Natural killer cell (primary cell): Measurements from ENCODE around the gene RUFY4. TPM values are rescaled to one million over a fixed set of nuclear protein-coding genes. Genes with fewer than 3 reads are reported as not detected.
"Not testable (repeated sequence)": the region's sequence is repeated elsewhere in the genome, so short reads cannot be mapped to it uniquely, and the experiment has no call there.

Experiments
- ATAC-seq, 3 donors: fragments of 150-1000 bp in 2 of 3; fragments of 200-7000 bp in 1 of 3; cut with Tn5 transposase; 1 replicate in 1 of 3; 2 replicates in 2 of 3; pipeline ENCODE4 v1.10.0; 2021; ENCODE audit warnings: mild to moderate bottlenecking in 2 of 3, moderate library complexity in 2 of 3
- DNase-seq, 2 donors: peaks; one replicate each; pipeline versions ENCODE4 v3.0.0 to v3.0.0-alpha.2; 2013 to 2021; ENCODE audit warnings: mixed read lengths in 1 of 2
- H3K27ac ChIP-seq: one replicate; pipeline ENCODE4 v1.5.1; 2013; ENCODE audit warnings: mild to moderate bottlenecking, low read length
- H3K27me3 ChIP-seq: one replicate; pipeline ENCODE4 v1.6.1; 2013; ENCODE audit warnings: low read length; ENCODE audit not compliant: control insufficient read depth, insufficient read depth
- H3K36me3 ChIP-seq: one replicate; pipeline ENCODE4 v1.6.1; 2013; ENCODE audit warnings: low read length; ENCODE audit not compliant: control insufficient read depth, insufficient read depth
- H3K4me1 ChIP-seq: one replicate; pipeline ENCODE4 v1.6.1; 2013; ENCODE audit warnings: low read length; ENCODE audit not compliant: control insufficient read depth, insufficient read depth
- H3K4me3 ChIP-seq: one replicate; pipeline ENCODE4 v1.5.1; 2013; ENCODE audit warnings: low read length
- H3K9me3 ChIP-seq: one replicate; pipeline ENCODE4 v1.6.1; 2013; ENCODE audit warnings: low read length; ENCODE audit not compliant: control insufficient read depth, insufficient read depth
- H3K27ac Mint-ChIP-seq, 2 donors: one replicate each; pipeline ENCODE4 v1.8.0; 2022; ENCODE audit warnings: mild to moderate bottlenecking in 2 of 2, mixed read lengths in 2 of 2, moderate library complexity in 1 of 2
- H3K27me3 Mint-ChIP-seq, 2 donors: one replicate each; pipeline ENCODE4 v1.8.0; 2022; ENCODE audit warnings: low read depth in 2 of 2, mixed read lengths in 2 of 2
- H3K36me3 Mint-ChIP-seq: one replicate; pipeline ENCODE4 v1.8.0; 2022; ENCODE audit warnings: mixed read lengths
- H3K4me1 Mint-ChIP-seq, 2 donors: one replicate each; pipeline ENCODE4 v1.8.0; 2022; ENCODE audit warnings: mixed read lengths in 2 of 2
- H3K4me3 Mint-ChIP-seq: one replicate; pipeline ENCODE4 v1.8.0; 2022; ENCODE audit warnings: mild to moderate bottlenecking, moderate library complexity, mixed read lengths
- H3K9me3 Mint-ChIP-seq, 2 donors: one replicate each; pipeline ENCODE4 v1.8.0; 2022; ENCODE audit warnings: mixed read lengths in 2 of 2
- WGBS: methylation state at CpG from one replicate; pipeline ENCODE4 v1.1.7; 2013; ENCODE audit warnings: missing lambda C conversion rate; ENCODE audit not compliant: insufficient coverage; 5-methylcytosine and 5-hydroxymethylcytosine counted together
- intact Hi-C: fragments of 100-400 bp; cut with micrococcal nuclease; formaldehyde crosslinking; loops from one replicate; pipeline ENCODE4 v1.14.2; 2022
- total RNA-seq, 4 donors: library from RNA; stranded (reverse); fragments of 120-200 nt in 1 of 4; gene quantifications; one replicate each; pipeline versions ENCODE4 v1.2.3 to v1.2.4, GENCODE V29; 2013 to 2022
- TF ChIP-seq, protein P1 (sequence below): fragments of 200-600 bp; IDR thresholded peaks from one replicate; pipeline ENCODE4 v1.8.0; 2022; ENCODE audit warnings: antibody characterized with exemption

The RUFY4 gene, protein sequence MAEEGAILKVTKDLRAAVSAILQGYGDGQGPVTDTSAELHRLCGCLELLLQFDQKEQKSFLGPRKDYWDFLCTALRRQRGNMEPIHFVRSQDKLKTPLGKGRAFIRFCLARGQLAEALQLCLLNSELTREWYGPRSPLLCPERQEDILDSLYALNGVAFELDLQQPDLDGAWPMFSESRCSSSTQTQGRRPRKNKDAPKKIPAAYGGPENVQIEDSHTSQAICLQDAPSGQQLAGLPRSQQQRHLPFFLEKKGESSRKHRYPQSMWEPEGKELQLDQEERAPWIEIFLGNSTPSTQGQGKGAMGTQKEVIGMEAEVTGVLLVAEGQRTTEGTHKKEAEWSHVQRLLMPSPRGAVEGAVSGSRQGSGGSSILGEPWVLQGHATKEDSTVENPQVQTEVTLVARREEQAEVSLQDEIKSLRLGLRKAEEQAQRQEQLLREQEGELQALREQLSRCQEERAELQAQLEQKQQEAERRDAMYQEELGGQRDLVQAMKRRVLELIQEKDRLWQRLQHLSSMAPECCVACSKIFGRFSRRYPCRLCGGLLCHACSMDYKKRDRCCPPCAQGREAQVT
- total RNA-seq: 1 to 10 TPM in 2 of 3 donors, under 1 TPM in 1; 0.82 to 3.1 (median 1.8) TPM
- total RNA-seq (2013): 0.92 TPM

DNA sequence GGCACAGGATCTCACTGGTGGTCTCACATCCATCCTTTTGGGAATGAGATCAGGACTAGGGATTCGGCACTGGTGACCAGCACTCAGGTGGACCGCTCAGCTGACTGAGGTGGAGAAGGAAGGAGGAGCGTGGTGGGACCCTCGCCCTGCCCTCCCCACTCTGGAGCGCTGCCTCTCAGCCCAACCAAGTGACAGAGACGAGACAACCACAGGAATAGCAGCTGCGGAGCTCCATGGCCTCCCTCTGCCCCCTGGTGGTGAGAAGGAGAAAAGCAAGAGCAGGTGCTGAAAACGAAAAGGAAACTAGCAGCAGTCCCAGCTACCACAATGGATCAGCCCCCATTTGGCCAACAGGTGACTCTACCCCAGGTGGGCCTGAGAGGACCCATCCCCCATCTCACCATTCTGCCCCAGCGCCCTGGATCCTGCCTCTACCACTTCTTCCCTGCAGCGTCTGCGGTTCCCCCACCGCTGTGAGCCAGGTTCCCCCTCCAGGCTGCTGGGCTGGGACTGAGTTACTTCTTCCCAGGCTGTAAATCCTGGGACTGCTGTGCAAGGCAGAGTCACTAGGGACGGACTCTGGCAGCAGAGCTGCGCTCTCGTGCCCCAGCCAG, at the start of gene RUFY4:
TSS of gene RUFY4 (plus strand) at position 533 of the 614 bp plus-strand sequence. CDS start 1,353 bp downstream, outside the sequence.
- H3K4me3 Mint-ChIP-seq: peak within 1 kb of the TSS; percentile 67
- Histone ChIP-seq H3K4me1 (peaks cover 23% of the 10 kb centered on the region), H3K4me3 (peak within 1 kb of the TSS; percentile 14)
- not testable (repeated sequence) for H3K27ac ChIP-seq, H3K9me3 ChIP-seq, H3K27me3 ChIP-seq, H3K9me3 Mint-ChIP-seq, H3K36me3 ChIP-seq, H3K27me3 Mint-ChIP-seq, H3K36me3 Mint-ChIP-seq
- whole genome bisulfite sequencing: 2% methylated on average over 14 of the region's 15 CpGs
- DNase-seq (peak; percentile 62 to 90), ATAC-seq (peak; percentile 92 to 98 (median 95))
- peak within 1 kb of the TSS in 1 of 2 donors; percentile 51 for H3K27ac Mint-ChIP-seq
- TF ChIP-seq, protein P1, sequence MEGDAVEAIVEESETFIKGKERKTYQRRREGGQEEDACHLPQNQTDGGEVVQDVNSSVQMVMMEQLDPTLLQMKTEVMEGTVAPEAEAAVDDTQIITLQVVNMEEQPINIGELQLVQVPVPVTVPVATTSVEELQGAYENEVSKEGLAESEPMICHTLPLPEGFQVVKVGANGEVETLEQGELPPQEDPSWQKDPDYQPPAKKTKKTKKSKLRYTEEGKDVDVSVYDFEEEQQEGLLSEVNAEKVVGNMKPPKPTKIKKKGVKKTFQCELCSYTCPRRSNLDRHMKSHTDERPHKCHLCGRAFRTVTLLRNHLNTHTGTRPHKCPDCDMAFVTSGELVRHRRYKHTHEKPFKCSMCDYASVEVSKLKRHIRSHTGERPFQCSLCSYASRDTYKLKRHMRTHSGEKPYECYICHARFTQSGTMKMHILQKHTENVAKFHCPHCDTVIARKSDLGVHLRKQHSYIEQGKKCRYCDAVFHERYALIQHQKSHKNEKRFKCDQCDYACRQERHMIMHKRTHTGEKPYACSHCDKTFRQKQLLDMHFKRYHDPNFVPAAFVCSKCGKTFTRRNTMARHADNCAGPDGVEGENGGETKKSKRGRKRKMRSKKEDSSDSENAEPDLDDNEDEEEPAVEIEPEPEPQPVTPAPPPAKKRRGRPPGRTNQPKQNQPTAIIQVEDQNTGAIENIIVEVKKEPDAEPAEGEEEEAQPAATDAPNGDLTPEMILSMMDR: peak; percentile 78
- H3K4me1 Mint-ChIP-seq: peaks cover 8 to 27% of the 10 kb centered on the region in 2 donors
- intact Hi-C loops: loop anchor here (1.0 to 2.0 kb wide), 2 partner anchors 280 to 284 kb away; no protein-coding TSS in a partner anchor

DNA sequence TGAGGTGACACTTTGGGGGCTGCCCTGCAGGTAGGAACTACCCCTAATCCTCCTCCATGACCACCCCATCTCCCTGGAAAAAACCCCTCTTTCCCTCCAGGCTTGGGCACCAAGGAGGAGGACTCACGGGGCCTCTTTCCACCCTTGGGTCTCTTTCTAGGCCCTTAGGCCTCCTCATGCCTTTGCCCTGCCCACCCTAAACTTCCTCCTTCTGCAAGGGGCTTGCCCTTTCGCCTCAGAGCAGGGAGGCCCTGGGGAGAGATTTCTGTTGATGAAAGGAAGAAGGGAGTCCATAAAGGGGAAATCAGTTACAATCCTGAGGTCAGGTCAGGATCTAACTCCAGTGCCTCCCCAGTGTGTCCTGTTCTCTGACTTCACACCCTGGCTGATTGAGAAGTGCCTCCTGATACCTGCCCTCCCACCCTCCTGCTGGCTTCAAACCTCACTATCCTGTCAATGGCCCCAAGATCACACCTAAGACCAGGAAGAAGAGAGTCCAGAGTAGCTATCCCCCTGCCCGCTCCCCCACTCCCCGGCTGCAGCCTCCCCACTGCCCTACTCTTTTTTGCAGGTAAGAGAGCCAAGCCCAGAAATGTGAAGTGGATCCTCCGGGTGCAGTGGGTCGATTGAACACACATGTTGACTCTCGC, 49.5 kb upstream of the RUFY4 start:
- no peaks in the 10 kb centered on the region for H3K36me3 Mint-ChIP-seq
- Histone ChIP-seq H3K36me3 (no peaks in the 10 kb centered on the region), H3K4me3 (no peak overlapping the region), H3K9me3 (no peaks in the 10 kb centered on the region), H3K27ac (no peak overlapping the region), H3K27me3 (no peaks in the 10 kb centered on the region), H3K4me1 (peaks cover 4% of the 10 kb centered on the region)
- no peaks in the 10 kb centered on the region for H3K9me3 Mint-ChIP-seq
- intact Hi-C loops: no loop called here
- no peak overlapping the region for H3K27ac Mint-ChIP-seq
- ATAC-seq (no peak), DNase-seq (no peak)
- TF ChIP-seq, protein P1: no peak
- no peaks in the 10 kb centered on the region for H3K4me1 Mint-ChIP-seq
- H3K27me3 Mint-ChIP-seq: peaks cover 0 to 4% of the 10 kb centered on the region in 2 donors
- 60% methylated on average over 5 of the region's 7 CpGs for WGBS
- H3K4me3 Mint-ChIP-seq: no peak overlapping the region

DNA sequence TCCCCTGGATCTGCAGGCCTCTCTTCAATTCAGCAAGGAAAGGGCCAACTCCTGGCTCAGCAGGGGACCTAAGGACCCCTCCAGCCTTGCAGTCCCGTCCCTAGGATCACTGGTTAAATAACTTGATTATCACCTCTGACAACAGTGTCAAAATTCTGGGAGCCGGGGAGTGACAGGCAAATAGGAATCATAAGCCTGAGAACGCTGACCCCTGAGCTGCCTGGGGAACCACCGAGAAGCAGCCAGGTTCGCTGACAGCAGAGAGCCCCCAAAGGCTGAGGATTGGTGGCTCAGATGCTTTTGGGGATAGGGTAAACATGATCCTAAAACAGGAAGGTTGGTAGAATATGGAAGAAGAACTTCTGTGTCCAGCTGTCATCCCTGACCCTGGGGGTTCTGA, 48.8 kb upstream of the RUFY4 start:
- Mint-ChIP-seq H3K4me3 (no peak overlapping the region), H3K27ac (no peak overlapping the region), H3K36me3 (no peaks in the 10 kb centered on the region), H3K4me1 (no peaks in the 10 kb centered on the region), H3K9me3 (no peaks in the 10 kb centered on the region), H3K27me3 (peaks cover 0 to 4% of the 10 kb centered on the region in 2 donors)
- TF ChIP-seq, protein P1: no peak
- 89% methylated on average over 5 of the region's 5 CpGs for WGBS
- H3K4me1 ChIP-seq: peaks cover 4% of the 10 kb centered on the region
- no peaks in the 10 kb centered on the region for H3K9me3 ChIP-seq
- no peak overlapping the region for H3K27ac ChIP-seq
- no peaks in the 10 kb centered on the region for H3K36me3 ChIP-seq
- intact Hi-C loops: no loop called here
- no peak overlapping the region for H3K4me3 ChIP-seq
- H3K27me3 ChIP-seq: no peaks in the 10 kb centered on the region
- ATAC-seq (no peak), DNase-seq (no peak)
